SK-N-SH (cell line): ENCODE results near the gene SDR42E1. TPM values are rescaled to one million over a fixed set of nuclear protein-coding genes. Genes with fewer than 3 reads are reported as not detected.

Experiments
- CTCF ChIA-PET: fragments of 300-600, 350-600 bp; formaldehyde crosslinking; extraction: SDS; loops from one replicate; lab custom pipeline; 2021; lab: Yijun Ruan, JAX
- POLR2A ChIA-PET: fragments of 350-600 bp; sonication (Branson Sonifier 250); formaldehyde crosslinking; extraction: SDS; loops from one replicate; lab custom pipeline; 2020; ENCODE audit warnings: antibody characterized with exemption, inconsistent platforms; lab: Yijun Ruan, JAX
- DNase-seq: peaks from one replicate; pipeline ENCODE4 v3.0.0; 2012
- H2AFZ ChIP-seq: fragments of 200-600 bp; sonication (generic); 2 replicates; pipeline ENCODE4 v1.8.1; 2016; ENCODE audit warnings: antibody characterized with exemption, mild to moderate bottlenecking, low read depth
- H3F3A ChIP-seq: fragments of 200-600 bp; sonication (generic); replicated peaks from 2 replicates; pipeline ENCODE3; 2016; ENCODE audit warnings: antibody characterized with exemption, mild to moderate bottlenecking; ENCODE audit not compliant: insufficient read depth
- H3K27ac ChIP-seq, 2 experiments: fragments of 200-500 bp in 1 of 2; fragments of 200-600 bp in 1 of 2; sonication (Bioruptor generic) in 1 of 2; sonication (generic), shearing (Covaris generic) in 1 of 2; 2 replicates each; pipeline versions ENCODE4 v1.5.1 to v1.6.1; 2014 to 2016; ENCODE audit warnings: low read depth in 2 of 2, inconsistent platforms in 1 of 2, low read length in 1 of 2, mild to moderate bottlenecking in 1 of 2, mixed read lengths in 1 of 2
- H3K27me3 ChIP-seq: fragments of 200-600 bp; sonication (generic), shearing (Covaris generic); 2 replicates; pipeline ENCODE4 v1.6.1; 2016; ENCODE audit warnings: mixed run types; ENCODE audit not compliant: insufficient read depth
- H3K36me3 ChIP-seq, 2 experiments: fragments of 200-500 bp in 1 of 2; fragments of 200-600 bp in 1 of 2; sonication (Bioruptor generic) in 1 of 2; sonication (generic) in 1 of 2; replicated peaks in 1 of 2; 2 replicates each; pipeline versions ENCODE3 to v1.5.1; 2014 to 2016; ENCODE audit warnings: low read length in 1 of 2, mild to moderate bottlenecking in 1 of 2; ENCODE audit not compliant: insufficient read depth in 2 of 2, control insufficient read depth in 1 of 2
- H3K4me1 ChIP-seq, 2 experiments: fragments of 200-500 bp in 1 of 2; fragments of 200-600 bp in 1 of 2; sonication (Bioruptor generic) in 1 of 2; sonication (generic), shearing (Covaris generic) in 1 of 2; 2 replicates each; pipeline versions ENCODE4 v1.5.1 to v1.6.1; 2014 to 2016; ENCODE audit warnings: low read depth in 1 of 2, low read length in 1 of 2, mixed run types in 1 of 2; ENCODE audit not compliant: insufficient read depth in 2 of 2, control insufficient read depth in 1 of 2
- H3K4me2 ChIP-seq: fragments of 200-600 bp; sonication (generic), shearing (Covaris generic); 2 replicates; pipeline ENCODE4 v1.6.1; 2017; ENCODE audit warnings: mixed run types
- H3K4me3 ChIP-seq, 2 experiments: fragments of 200-500 bp in 1 of 2; fragments of 200-600 bp in 1 of 2; sonication (Bioruptor generic) in 1 of 2; sonication (generic), shearing (Covaris generic) in 1 of 2; 2 replicates each; pipeline versions ENCODE4 v1.5.1 to v1.8.1; 2014 to 2016; ENCODE audit warnings: low read depth in 2 of 2, inconsistent platforms in 1 of 2, low read length in 1 of 2, mild to moderate bottlenecking in 1 of 2, mixed read lengths in 1 of 2, moderate library complexity in 1 of 2
- H3K79me2 ChIP-seq: fragments of 200-600 bp; sonication (generic); 2 replicates; pipeline ENCODE4 v1.8.1; 2017; ENCODE audit warnings: mild to moderate bottlenecking; ENCODE audit not compliant: insufficient read depth
- H3K9ac ChIP-seq: fragments of 200-600 bp; sonication (generic); 2 replicates; pipeline ENCODE4 v1.6.1; 2017; ENCODE audit warnings: mixed run types
- H3K9me2 ChIP-seq: fragments of 200-600 bp; sonication (generic); 2 replicates; pipeline ENCODE4 v1.6.1; 2017; ENCODE audit warnings: mixed run types
- H3K9me3 ChIP-seq: fragments of 200-600 bp; sonication (generic); 2 replicates; pipeline ENCODE4 v1.6.1; 2017; ENCODE audit warnings: mixed run types, mild to moderate bottlenecking, moderate library complexity
- H4K20me1 ChIP-seq: fragments of 200-600 bp; sonication (generic); 2 replicates; pipeline ENCODE4 v1.6.1; 2017; ENCODE audit warnings: mild to moderate bottlenecking, mixed run types; ENCODE audit not compliant: insufficient read depth
- CTCF ChIP-seq: fragments of 200-600 bp; sonication (generic); IDR thresholded peaks from 2 replicates; pipeline ENCODE4 v1.6.1; 2017; ENCODE audit warnings: antibody characterized with exemption, mild to moderate bottlenecking, moderate library complexity
- ELF1 ChIP-seq: IDR thresholded peaks from 2 replicates; pipeline ENCODE4 v1.4.0; 2012
- EZH2phosphoT487 ChIP-seq: fragments of 200-600 bp; sonication (generic); IDR thresholded peaks from 2 replicates; pipeline ENCODE4 v1.6.1; 2017; ENCODE audit warnings: low read depth, mixed run types, mild to moderate bottlenecking, antibody characterized with exemption, moderate library complexity, borderline replicate concordance
- FOSL2 ChIP-seq: IDR thresholded peaks from 2 replicates; pipeline ENCODE4 v1.4.0; 2012; ENCODE audit warnings: low read depth, mild to moderate bottlenecking, moderate library complexity, borderline replicate concordance
- FOXJ3 ChIP-seq: sonication (generic); formaldehyde crosslinking; IDR thresholded peaks from 2 replicates; pipeline ENCODE4 v1.5.1; 2020; ENCODE audit warnings: mild to moderate bottlenecking, missing genetic modification reagents
- IRF3 ChIP-seq: fragments of 150-350 bp; IDR thresholded peaks from 2 replicates; pipeline ENCODE4 v1.6.1; 2016; ENCODE audit warnings: mild to moderate bottlenecking, low read depth, low read length
- MXI1 ChIP-seq: IDR thresholded peaks from 2 replicates; pipeline ENCODE4 v1.6.1; 2012; ENCODE audit warnings: mild to moderate bottlenecking, low read depth, low read length, improper control_type of control experiment
- NFIC ChIP-seq: IDR thresholded peaks from 2 replicates; pipeline ENCODE4 v1.4.0; 2012; ENCODE audit warnings: borderline replicate concordance
- RCOR1 ChIP-seq: fragments of 150-350 bp; IDR thresholded peaks from 2 replicates; pipeline ENCODE4 v1.6.1; 2017; ENCODE audit warnings: antibody characterized with exemption, low read length
- REST ChIP-seq: IDR thresholded peaks from 2 replicates; pipeline ENCODE4 v1.6.1; 2012; ENCODE audit warnings: mild to moderate bottlenecking, low read depth, low read length, moderate library complexity
- RXRA ChIP-seq: IDR thresholded peaks from 2 replicates; pipeline ENCODE4 v1.4.0; 2012; ENCODE audit warnings: low read depth, mild to moderate bottlenecking, borderline replicate concordance
- SIN3A ChIP-seq: IDR thresholded peaks from 2 replicates; pipeline ENCODE4 v1.6.1; 2012; ENCODE audit warnings: low read depth, mild to moderate bottlenecking, low read length, moderate library complexity, borderline replicate concordance
- SMC3 ChIP-seq: IDR thresholded peaks from 2 replicates; pipeline ENCODE4 v1.6.1; 2012; ENCODE audit warnings: low read depth, low read length, improper control_type of control experiment
- WGBS: methylation state at CpG from one replicate; pipeline ENCODE4 v1.1.6; 2017; ENCODE audit warnings: low lambda C conversion rate; 5-methylcytosine and 5-hydroxymethylcytosine counted together
- polyA plus RNA-seq, 3 experiments: library from polyadenylated mRNA; depleted of rRNA; stranded (reverse); fragments of >200 nt; gene quantifications; 2 replicates each; pipeline ENCODE4 v1.2.3, GENCODE V29; 2012
- TF ChIP-seq, protein P1 (sequence below): IDR thresholded peaks from 2 replicates; pipeline ENCODE4 v1.4.0; 2012; ENCODE audit warnings: low read depth, borderline replicate concordance
- TF ChIP-seq, protein P2 (sequence below): IDR thresholded peaks from 2 replicates; pipeline ENCODE4 v1.4.0; 2012; ENCODE audit warnings: low read depth, borderline replicate concordance

Gene SDR42E1
- polyA plus RNA-seq, 1 of the 3 experiments (the other 2 are of a cell fraction) = not detected

- H3K9me2 ChIP-seq = no peaks in the 10 kb centered on the region
- no peak overlapping the region for H3K4me2 ChIP-seq
- no peak for DNase-seq
- no peak overlapping the region for H3K4me3 ChIP-seq
- H3K27ac ChIP-seq = no peak overlapping the region
- CTCF ChIA-PET = no interaction called here
- no peak overlapping the region for H3K9ac ChIP-seq
- H3K9me3 ChIP-seq = no peaks in the 10 kb centered on the region
- peaks cover 11% of the 10 kb centered on the region; the same call in 1 of the 2 replicates for H3K27me3 ChIP-seq
- no peaks in the 10 kb centered on the region for H3K79me2 ChIP-seq
- no peak overlapping the region for H2AFZ ChIP-seq
- POLR2A ChIA-PET = no interaction called here
- TF ChIP-seq MXI1 (no peak), SIN3A (no peak)
- TF ChIP-seq, all 33 proteins: peak for 0
- 35% methylated on average over 4 of the region's 4 CpGs for WGBS
- H3K36me3 ChIP-seq = no peaks in the 10 kb centered on the region
- no peaks in the 10 kb centered on the region for H3F3A ChIP-seq
- peaks cover 0 to 6% of the 10 kb centered on the region in 2 experiments; a peak in 1 of 4 replicates for H3K4me1 ChIP-seq
- H4K20me1 ChIP-seq = no peaks in the 10 kb centered on the region
Observed at GRCh38 chr16:82041542-82041941, 30.3 kb upstream of the SDR42E1 start.

DNA sequence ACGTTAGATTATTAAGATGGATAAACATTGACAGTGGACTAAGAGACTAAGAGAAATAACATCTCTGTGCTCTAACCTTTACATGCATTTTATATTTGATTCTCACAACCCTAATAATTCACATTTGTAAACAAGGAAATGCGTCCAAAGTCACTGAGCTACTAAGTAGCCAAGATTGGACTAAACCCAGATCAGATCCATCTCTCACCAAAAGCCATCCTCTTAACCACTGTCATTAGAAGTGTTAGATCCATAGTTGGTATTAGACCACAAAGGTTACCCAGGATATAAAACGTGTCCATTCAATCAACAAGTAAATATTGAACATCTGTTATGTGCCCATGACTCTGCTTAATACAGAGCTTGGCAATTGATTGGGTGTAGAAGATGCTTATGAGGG is 29.0 kb upstream of the SDR42E1 start:
- H3K4me2 ChIP-seq = no peak overlapping the region
- no peaks in the 10 kb centered on the region for H3K79me2 ChIP-seq
- H2AFZ ChIP-seq = no peak overlapping the region
- no peak for TF ChIP-seq FOSL2
- TF ChIP-seq NFIC = no peak
- no peak for TF ChIP-seq IRF3
- TF ChIP-seq, protein P1, sequence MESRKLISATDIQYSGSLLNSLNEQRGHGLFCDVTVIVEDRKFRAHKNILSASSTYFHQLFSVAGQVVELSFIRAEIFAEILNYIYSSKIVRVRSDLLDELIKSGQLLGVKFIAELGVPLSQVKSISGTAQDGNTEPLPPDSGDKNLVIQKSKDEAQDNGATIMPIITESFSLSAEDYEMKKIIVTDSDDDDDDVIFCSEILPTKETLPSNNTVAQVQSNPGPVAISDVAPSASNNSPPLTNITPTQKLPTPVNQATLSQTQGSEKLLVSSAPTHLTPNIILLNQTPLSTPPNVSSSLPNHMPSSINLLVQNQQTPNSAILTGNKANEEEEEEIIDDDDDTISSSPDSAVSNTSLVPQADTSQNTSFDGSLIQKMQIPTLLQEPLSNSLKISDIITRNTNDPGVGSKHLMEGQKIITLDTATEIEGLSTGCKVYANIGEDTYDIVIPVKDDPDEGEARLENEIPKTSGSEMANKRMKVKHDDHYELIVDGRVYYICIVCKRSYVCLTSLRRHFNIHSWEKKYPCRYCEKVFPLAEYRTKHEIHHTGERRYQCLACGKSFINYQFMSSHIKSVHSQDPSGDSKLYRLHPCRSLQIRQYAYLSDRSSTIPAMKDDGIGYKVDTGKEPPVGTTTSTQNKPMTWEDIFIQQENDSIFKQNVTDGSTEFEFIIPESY = no peak
- TF ChIP-seq RCOR1 = no peak
- TF ChIP-seq EZH2phosphoT487 = no peak
- TF ChIP-seq REST = no peak
- TF ChIP-seq FOXJ3 (CRISPR knock-in tag) = no peak
- no peak for TF ChIP-seq CTCF
- no peak for TF ChIP-seq ELF1
- TF ChIP-seq SMC3 = no peak
- TF ChIP-seq, protein P2, sequence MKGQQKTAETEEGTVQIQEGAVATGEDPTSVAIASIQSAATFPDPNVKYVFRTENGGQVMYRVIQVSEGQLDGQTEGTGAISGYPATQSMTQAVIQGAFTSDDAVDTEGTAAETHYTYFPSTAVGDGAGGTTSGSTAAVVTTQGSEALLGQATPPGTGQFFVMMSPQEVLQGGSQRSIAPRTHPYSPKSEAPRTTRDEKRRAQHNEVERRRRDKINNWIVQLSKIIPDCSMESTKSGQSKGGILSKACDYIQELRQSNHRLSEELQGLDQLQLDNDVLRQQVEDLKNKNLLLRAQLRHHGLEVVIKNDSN = no peak
- TF ChIP-seq RXRA = no peak
- H3K4me3 ChIP-seq = no peak overlapping the region
- no peaks in the 10 kb centered on the region for H3F3A ChIP-seq
- no peaks in the 10 kb centered on the region; the same call in 1 of the 2 replicates for H3K27me3 ChIP-seq
- H3K4me1 ChIP-seq = peaks cover 0 to 6% of the 10 kb centered on the region in 2 experiments; a peak in 1 of 4 replicates
- H3K36me3 ChIP-seq = no peaks in the 10 kb centered on the region
- POLR2A ChIA-PET = no interaction called here
- no peak overlapping the region for H3K9ac ChIP-seq
- CTCF ChIA-PET = no interaction called here
- WGBS = 19% methylated on average over 3 of the region's 3 CpGs
- H3K27ac ChIP-seq = no peak overlapping the region
- no peaks in the 10 kb centered on the region for H3K9me2 ChIP-seq
- H3K9me3 ChIP-seq = no peaks in the 10 kb centered on the region
- H4K20me1 ChIP-seq = no peaks in the 10 kb centered on the region
- no peak for DNase-seq
